ENCODE data around the gene NKX6-2. TPM values are rescaled to one million over a fixed set of nuclear protein-coding genes. Genes with fewer than 3 reads are reported as not detected.
"Not testable (repeated sequence)": the region's sequence is repeated elsewhere in the genome, so short reads cannot be mapped to it uniquely, and the experiment has no call there.

NKX6-2 gene
- total RNA-seq, 4 donors from 2014 or later, result 0.14 TPM; not detected in 3

- Histone ChIP-seq H3K27me3 (no peaks in the 10 kb centered on the region), H3K4me1 (no peaks in the 10 kb centered on the region), H3K4me3 (no peak overlapping the region), H3K27ac (no peak overlapping the region), H3K36me3 (no peaks in the 10 kb centered on the region), H3K9me3 (no peaks in the 10 kb centered on the region)
- no peak for TF ChIP-seq CTCF (IDR thresholded peaks at IDR 0.05)
- no peak for TF ChIP-seq POLR2A (IDR thresholded peaks at IDR 0.05)
- intact Hi-C loops (cut with DNase I; ENCODE audit: low total_unique reads), result no loop called here
- no peak for DNase-seq
Observed at GRCh38 chr10:132776821-132777220, 9.1 kb downstream of the NKX6-2 start.

GRCh38 chr10:132776186-132776585 is 9.8 kb downstream of the NKX6-2 start:
- intact Hi-C loops (cut with DNase I; ENCODE audit: low total_unique reads), result no loop called here

GRCh38 chr10:132774902-132775863 is 10.8 kb downstream of the NKX6-2 start:
- Histone ChIP-seq H3K4me1 (no peaks in the 10 kb centered on the region), H3K4me3 (no peak overlapping the region), H3K27me3 (no peaks in the 10 kb centered on the region), H3K27ac (no peak overlapping the region), H3K36me3 (no peaks in the 10 kb centered on the region), H3K9me3 (no peaks in the 10 kb centered on the region)
- intact Hi-C loops (cut with DNase I; ENCODE audit: low total_unique reads), result no loop called here
- DNase-seq, result no peak
- no peak for TF ChIP-seq CTCF (IDR thresholded peaks at IDR 0.05)
- no peak for TF ChIP-seq POLR2A (IDR thresholded peaks at IDR 0.05)

More at GRCh38 chr10:132776186-132776585, 9.8 kb downstream of the NKX6-2 start:
- DNase-seq, result no peak
- TF ChIP-seq POLR2A (IDR thresholded peaks at IDR 0.05) (no peak), CTCF (IDR thresholded peaks at IDR 0.05) (no peak)
- Histone ChIP-seq H3K4me1 (no peaks in the 10 kb centered on the region), H3K9me3 (no peaks in the 10 kb centered on the region), H3K36me3 (no peaks in the 10 kb centered on the region), H3K27me3 (no peaks in the 10 kb centered on the region), H3K27ac (no peak overlapping the region), H3K4me3 (no peak overlapping the region)

- Histone ChIP-seq H3K27ac (no peak overlapping the region), H3K9me3 (no peaks in the 10 kb centered on the region), H3K36me3 (no peaks in the 10 kb centered on the region), H3K4me1 (no peaks in the 10 kb centered on the region), H3K27me3 (no peaks in the 10 kb centered on the region), H3K4me3 (no peak overlapping the region)
- no peak for DNase-seq
- TF ChIP-seq POLR2A (IDR thresholded peaks at IDR 0.05), result no peak
- no peak for TF ChIP-seq CTCF (IDR thresholded peaks at IDR 0.05)
- intact Hi-C loops (cut with DNase I; ENCODE audit: low total_unique reads), result no loop called here
Observed at GRCh38 chr10:132774181-132774901, 11.6 kb downstream of the NKX6-2 start.

- DNase-seq; H3K9me3 ChIP-seq; H3K4me3 ChIP-seq; H3K4me1 ChIP-seq; H3K27me3 ChIP-seq; H3K27ac ChIP-seq; intact Hi-C loops (cut with DNase I; ENCODE audit: low total_unique reads); H3K36me3 ChIP-seq: not testable (repeated sequence)
Observed at GRCh38 chr10:132772816-132773215, 13.1 kb downstream of the NKX6-2 start.

Data from uterus (tissue), 4 donors.